ENCODE data around the gene ACSL3. TPM values are rescaled to one million over a fixed set of nuclear protein-coding genes. Genes with fewer than 3 reads are reported as not detected.

ACSL3 gene
- total and polyA plus RNA-seq, 2 donors (not counting 3 experiments of a cell fraction or from before 2014, with no cell fraction given): 58.7 to 139 TPM

- POLR2A ChIA-PET: no interaction called here
- no peak overlapping the region for H3K27ac ChIP-seq (ENCODE audit: insufficient read depth, low read depth, low read length)
- no peak overlapping the region for H3K4me3 ChIP-seq (replicated peaks in 1 of 3; ENCODE audit: insufficient read depth in 1 of 3, low read depth in 1 of 3, low read length in 3 of 3)
- H3K4me2 ChIP-seq (ENCODE audit: insufficient read depth, low read length): no peak overlapping the region
- TF ChIP-seq, protein P1, sequence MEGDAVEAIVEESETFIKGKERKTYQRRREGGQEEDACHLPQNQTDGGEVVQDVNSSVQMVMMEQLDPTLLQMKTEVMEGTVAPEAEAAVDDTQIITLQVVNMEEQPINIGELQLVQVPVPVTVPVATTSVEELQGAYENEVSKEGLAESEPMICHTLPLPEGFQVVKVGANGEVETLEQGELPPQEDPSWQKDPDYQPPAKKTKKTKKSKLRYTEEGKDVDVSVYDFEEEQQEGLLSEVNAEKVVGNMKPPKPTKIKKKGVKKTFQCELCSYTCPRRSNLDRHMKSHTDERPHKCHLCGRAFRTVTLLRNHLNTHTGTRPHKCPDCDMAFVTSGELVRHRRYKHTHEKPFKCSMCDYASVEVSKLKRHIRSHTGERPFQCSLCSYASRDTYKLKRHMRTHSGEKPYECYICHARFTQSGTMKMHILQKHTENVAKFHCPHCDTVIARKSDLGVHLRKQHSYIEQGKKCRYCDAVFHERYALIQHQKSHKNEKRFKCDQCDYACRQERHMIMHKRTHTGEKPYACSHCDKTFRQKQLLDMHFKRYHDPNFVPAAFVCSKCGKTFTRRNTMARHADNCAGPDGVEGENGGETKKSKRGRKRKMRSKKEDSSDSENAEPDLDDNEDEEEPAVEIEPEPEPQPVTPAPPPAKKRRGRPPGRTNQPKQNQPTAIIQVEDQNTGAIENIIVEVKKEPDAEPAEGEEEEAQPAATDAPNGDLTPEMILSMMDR (IDR thresholded peaks at IDR 0.05; ENCODE audit: extremely low read depth in 1 of 2, insufficient read depth in 1 of 2, low read depth in 1 of 2, low read length in 2 of 2): no peak
- no peak for TF ChIP-seq FOS (IDR thresholded peaks at IDR 0.05; ENCODE audit: borderline replicate concordance, insufficient read depth, low read length)
- no peak for TF ChIP-seq EZH2 (IDR thresholded peaks at IDR 0.05; ENCODE audit: borderline replicate concordance, low read depth, low read length, severe bottlenecking)
- no peak for TF ChIP-seq JUN (IDR thresholded peaks at IDR 0.05; ENCODE audit: borderline replicate concordance, insufficient read depth, insufficient read length, low read depth)
- TF ChIP-seq POLR2A (IDR thresholded peaks at IDR 0.05; ENCODE audit: low read depth, low read length): no peak
- H3K79me2 ChIP-seq (ENCODE audit: control insufficient read depth, insufficient read depth, low read length): no peaks in the 10 kb centered on the region
- H3K4me1 ChIP-seq (ENCODE audit: control insufficient read depth, extremely low read depth, insufficient read depth, low read length): peaks cover 2% of the 10 kb centered on the region
- H3K9ac ChIP-seq (replicated peaks; ENCODE audit: extremely low read depth, insufficient read depth, low read length): no peak overlapping the region
- no peak overlapping the region for H2AFZ ChIP-seq (ENCODE audit: low read depth, low read length)
- no peaks in the 10 kb centered on the region for H3K9me3 ChIP-seq (replicated peaks; ENCODE audit: control insufficient read depth, insufficient read depth, low read length)
- no TSS peak for BruUV-seq (replicated peaks)
- CTCF ChIA-PET: interaction anchor here (0.9 to 2.0 kb wide), 5 partner anchors 10 to 273 kb away, joined by 3 to 6 read pairs (median 4); no protein-coding TSS in a partner anchor
- no peaks in the 10 kb centered on the region for H3K9me1 ChIP-seq (replicated peaks; ENCODE audit: control insufficient read depth, extremely low read depth, insufficient read depth, low read length)
- intact Hi-C loops (cut with micrococcal nuclease) (no loop called here), dilution Hi-C loops (cut with MboI; ENCODE audit: extremely low pct_ligation_motif_present, low sequenced_read_pairs) (no loop called here)
- no peaks in the 10 kb centered on the region for H3K36me3 ChIP-seq (ENCODE audit: control insufficient read depth in 2 of 2, extremely low read depth in 1 of 2, insufficient read depth in 2 of 2, low read length in 2 of 2)
- FAIRE-seq (no peak), DNase-seq (ENCODE audit: low read depth, low spot score) (no peak)
- peaks cover 0 to 2% of the 10 kb centered on the region in 2 experiments for H3K27me3 ChIP-seq (ENCODE audit: control insufficient read depth in 2 of 2, insufficient read depth in 2 of 2, low read length in 2 of 2)
- H4K20me1 ChIP-seq (replicated peaks; ENCODE audit: control insufficient read depth, extremely low read depth, insufficient read depth, low read length): no peaks in the 10 kb centered on the region
Measured at GRCh38 chr2:222835143-222835822, 25.6 kb upstream of the ACSL3 start.

DNA sequence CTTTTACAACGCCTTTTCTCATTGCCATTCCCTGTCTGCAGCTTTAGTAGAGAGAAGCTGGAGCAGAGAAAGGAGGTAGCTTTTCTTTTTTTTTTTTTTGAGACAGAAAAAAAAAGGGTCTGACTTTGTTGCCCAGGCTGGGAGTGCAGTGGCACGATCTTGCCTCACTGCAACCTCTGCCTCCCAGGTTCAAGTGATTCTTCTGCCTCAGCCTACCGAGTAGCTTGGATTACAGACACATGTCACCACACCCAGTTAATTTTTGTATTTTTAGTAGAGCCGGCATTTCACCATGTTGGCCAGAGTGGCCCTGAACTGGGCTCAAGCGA, 25.0 kb upstream of the ACSL3 start:
- dilution Hi-C loops (cut with MboI; ENCODE audit: extremely low pct_ligation_motif_present, low sequenced_read_pairs): no loop called here
- H3K9ac ChIP-seq (replicated peaks; ENCODE audit: extremely low read depth, insufficient read depth, low read length): no peak overlapping the region
- peaks cover 0 to 2% of the 10 kb centered on the region in 2 experiments for H3K27me3 ChIP-seq (ENCODE audit: control insufficient read depth in 2 of 2, insufficient read depth in 2 of 2, low read length in 2 of 2)
- H3K4me2 ChIP-seq (ENCODE audit: insufficient read depth, low read length): no peak overlapping the region
- H3K36me3 ChIP-seq (ENCODE audit: control insufficient read depth in 2 of 2, extremely low read depth in 1 of 2, insufficient read depth in 2 of 2, low read length in 2 of 2): no peaks in the 10 kb centered on the region
- no peak overlapping the region for H2AFZ ChIP-seq (ENCODE audit: low read depth, low read length)
- no peaks in the 10 kb centered on the region for H3K79me2 ChIP-seq (ENCODE audit: control insufficient read depth, insufficient read depth, low read length)
- no peak overlapping the region for H3K27ac ChIP-seq (ENCODE audit: insufficient read depth, low read depth, low read length)
- BruUV-seq (replicated peaks): no TSS peak
- POLR2A ChIA-PET: no interaction called here
- H3K4me3 ChIP-seq (replicated peaks in 1 of 3; ENCODE audit: insufficient read depth in 1 of 3, low read depth in 1 of 3, low read length in 3 of 3): no peak overlapping the region
- no peaks in the 10 kb centered on the region for H4K20me1 ChIP-seq (replicated peaks; ENCODE audit: control insufficient read depth, extremely low read depth, insufficient read depth, low read length)
- no peak for FAIRE-seq
- no peaks in the 10 kb centered on the region for H3K9me1 ChIP-seq (replicated peaks; ENCODE audit: control insufficient read depth, extremely low read depth, insufficient read depth, low read length)
- CTCF ChIA-PET: interaction anchor here (0.9 to 2.0 kb wide), 5 partner anchors 10 to 274 kb away, joined by 3 to 6 read pairs (median 4); no protein-coding TSS in a partner anchor
- H3K4me1 ChIP-seq (ENCODE audit: control insufficient read depth, extremely low read depth, insufficient read depth, low read length): peaks cover 2% of the 10 kb centered on the region
- intact Hi-C loops (cut with micrococcal nuclease): no loop called here
- TF ChIP-seq FOS (IDR thresholded peaks at IDR 0.05; ENCODE audit: borderline replicate concordance, insufficient read depth, low read length) (no peak), POLR2A (IDR thresholded peaks at IDR 0.05; ENCODE audit: low read depth, low read length) (no peak), MAX (IDR thresholded peaks at IDR 0.05; ENCODE audit: insufficient read depth, insufficient read length) (no peak), JUN (IDR thresholded peaks at IDR 0.05; ENCODE audit: borderline replicate concordance, insufficient read depth, insufficient read length, low read depth) (no peak), GATA2 (IDR thresholded peaks at IDR 0.05; ENCODE audit: insufficient read depth, insufficient read length, low read depth, low read length) (no peak), EZH2 (IDR thresholded peaks at IDR 0.05; ENCODE audit: borderline replicate concordance, low read depth, low read length, severe bottlenecking) (no peak), MYC (IDR thresholded peaks at IDR 0.05; ENCODE audit: low read depth, low read length) (no peak), POLR2AphosphoS5 (IDR thresholded peaks at IDR 0.05; ENCODE audit: insufficient read depth, low read depth, low read length) (no peak)
- TF ChIP-seq, protein P1 (IDR thresholded peaks at IDR 0.05; ENCODE audit: extremely low read depth in 1 of 2, insufficient read depth in 1 of 2, low read depth in 1 of 2, low read length in 2 of 2): no peak
- H3K9me3 ChIP-seq (replicated peaks; ENCODE audit: control insufficient read depth, insufficient read depth, low read length): no peaks in the 10 kb centered on the region
- no peak for DNase-seq (ENCODE audit: low read depth, low spot score)

Measured in endothelial cell of umbilical vein (primary cell).